NT2/D1 (cell line): ENCODE measurements around the gene NPB.

Experiments used
- SUZ12 ChIP-seq: IDR thresholded peaks from 2 replicates; pipeline ENCODE4 v1.6.1; 2011; ENCODE audit not compliant: insufficient read length, insufficient read depth; ENCODE audit errors: extremely low read depth
- YY1 ChIP-seq: IDR thresholded peaks from 2 replicates; pipeline ENCODE4 v1.6.1; 2011; ENCODE audit not compliant: insufficient read length, insufficient read depth
- ZNF274 ChIP-seq: IDR thresholded peaks from 2 replicates; pipeline ENCODE4 v1.6.1; 2011; ENCODE audit warnings: mild to moderate bottlenecking, low read depth, low read length

- no peak for TF ChIP-seq ZNF274
- no peak for TF ChIP-seq YY1
- no peak for TF ChIP-seq SUZ12
Measured at GRCh38 chr17:81859906-81860755, 41.9 kb upstream of the NPB start, which contains the start of gene P4HB.
